H1 (cell line): Measurements from ENCODE around the gene DPM3. TPM values are rescaled to one million over a fixed set of nuclear protein-coding genes. Genes with fewer than 3 reads are reported as not detected.

Experiments
- CTCF ChIA-PET: fragments of 300-600 bp; sonication (Branson Sonifier 250); formaldehyde crosslinking; loops from one replicate; lab custom pipeline; 2021; ENCODE audit not compliant: partially characterized antibody; lab: Charles Lee
- POLR2A ChIA-PET: fragments of 300-600 bp; sonication (Branson Sonifier 250); formaldehyde crosslinking; loops from one replicate; lab custom pipeline; 2021; ENCODE audit warnings: inconsistent platforms; ENCODE audit not compliant: partially characterized antibody; lab: Charles Lee
- DNase-seq, 2 experiments: peaks; one replicate each; pipeline versions ENCODE4 v3.0.0 to v3.0.0-alpha.2; 2010 to 2022; ENCODE audit warnings: low spot score in 2 of 2, low read depth in 1 of 2, mixed read lengths in 1 of 2
- FAIRE-seq: peaks from 2 replicates; lab custom pipeline; 2011; peaks lifted over from hg19 to GRCh38; lab: Jason Lieb, UNC
- H2AFZ ChIP-seq: 2 replicates; pipeline ENCODE4 v1.8.1; 2012; ENCODE audit warnings: low read length, inconsistent platforms
- H2AK5ac ChIP-seq: 2 replicates; pipeline ENCODE4 v1.6.1; 2013; ENCODE audit warnings: low read depth, low read length
- H2BK120ac ChIP-seq: replicated peaks from 2 replicates; pipeline ENCODE3; 2013; ENCODE audit warnings: low read depth, low read length, inconsistent platforms
- H2BK12ac ChIP-seq: 2 replicates; pipeline ENCODE4 v1.6.1; 2013; ENCODE audit warnings: low read depth, low read length
- H2BK15ac ChIP-seq: 2 replicates; pipeline ENCODE4 v1.6.1; 2013; ENCODE audit warnings: low read length
- H2BK20ac ChIP-seq: 2 replicates; pipeline ENCODE4 v1.6.1; 2013; ENCODE audit warnings: low read length
- H2BK5ac ChIP-seq: 2 replicates; pipeline ENCODE4 v1.6.1; 2013; ENCODE audit warnings: low read depth, low read length
- H3K14ac ChIP-seq: 2 replicates; pipeline ENCODE4 v1.6.1; 2013; ENCODE audit warnings: inconsistent platforms; ENCODE audit not compliant: insufficient read length
- H3K18ac ChIP-seq: 2 replicates; pipeline ENCODE4 v1.6.1; 2013; ENCODE audit warnings: low read length; ENCODE audit errors: extremely low read depth
- H3K23ac ChIP-seq: 2 replicates; pipeline ENCODE4 v1.6.1; 2013; ENCODE audit warnings: inconsistent platforms; ENCODE audit not compliant: insufficient read length
- H3K23me2 ChIP-seq: 2 replicates; pipeline ENCODE4 v1.6.1; 2013; ENCODE audit warnings: low read depth, low read length
- H3K27ac ChIP-seq: 2 replicates; pipeline ENCODE4 v1.6.1; 2011; ENCODE audit warnings: low read depth, low read length, inconsistent platforms
- H3K27me3 ChIP-seq, 4 experiments: replicated peaks in 1 of 4; 1 replicate in 1 of 4; 2 replicates in 3 of 4; pipeline versions ENCODE4 v1.6.1 to v1.8.1; 2011 to 2013; ENCODE audit warnings: low read length in 3 of 4, mild to moderate bottlenecking in 3 of 4, inconsistent platforms in 2 of 4, mixed read lengths in 2 of 4, moderate library complexity in 1 of 4; ENCODE audit not compliant: control insufficient read depth in 3 of 4, insufficient read depth in 3 of 4; ENCODE audit errors: extremely low read depth in 1 of 4
- H3K36me3 ChIP-seq, 4 experiments: 2 replicates each; pipeline versions ENCODE4 v1.6.1 to v1.8.1; 2011 to 2013; ENCODE audit warnings: mild to moderate bottlenecking in 4 of 4, low read length in 3 of 4, moderate library complexity in 2 of 4, control low read depth in 1 of 4, inconsistent platforms in 1 of 4; ENCODE audit not compliant: insufficient read depth in 4 of 4, control insufficient read depth in 2 of 4
- H3K4ac ChIP-seq: replicated peaks from 2 replicates; pipeline ENCODE3; 2013; ENCODE audit warnings: low read length, low read depth, mixed read lengths, inconsistent platforms; ENCODE audit not compliant: insufficient read length
- H3K4me1 ChIP-seq, 4 experiments: replicated peaks in 1 of 4; 1 replicate in 1 of 4; 2 replicates in 3 of 4; pipeline versions ENCODE4 v1.6.1 to v1.8.1; 2011 to 2013; ENCODE audit warnings: low read length in 3 of 4, inconsistent platforms in 2 of 4, mixed read lengths in 1 of 4; ENCODE audit not compliant: insufficient read depth in 4 of 4, control insufficient read depth in 3 of 4
- H3K4me2 ChIP-seq, 2 experiments: 2 replicates each; pipeline versions ENCODE4 v1.6.1 to v1.8.1; 2011 to 2013; ENCODE audit warnings: low read depth in 2 of 2, low read length in 2 of 2, control low read depth in 1 of 2, inconsistent platforms in 1 of 2, mild to moderate bottlenecking in 1 of 2; ENCODE audit not compliant: insufficient read depth in 1 of 2
- H3K4me3 ChIP-seq, 4 experiments: fragments of 200-600, 300-600 bp in 1 of 4; sonication (generic), shearing (Covaris generic), sonication (Bioruptor Twin) in 1 of 4; 2 replicates each; pipeline versions ENCODE4 v1.5.1 to v1.8.1; 2011 to 2016; ENCODE audit warnings: low read length in 4 of 4, low read depth in 3 of 4, control low read depth in 2 of 4, inconsistent platforms in 2 of 4, mild to moderate bottlenecking in 2 of 4, mixed read lengths in 1 of 4, moderate library complexity in 1 of 4; ENCODE audit not compliant: insufficient read depth in 2 of 4; ENCODE audit errors: extremely low read depth in 1 of 4
- H3K56ac ChIP-seq: replicated peaks from 2 replicates; pipeline ENCODE3; 2013; ENCODE audit warnings: low read depth, mild to moderate bottlenecking, mixed read lengths, low read length, inconsistent platforms; ENCODE audit not compliant: insufficient read length
- H3K79me1 ChIP-seq: 2 replicates; pipeline ENCODE4 v1.6.1; 2013; ENCODE audit warnings: low read depth, low read length, control low read depth
- H3K79me2 ChIP-seq, 2 experiments: 2 replicates each; pipeline versions ENCODE4 v1.6.1 to v1.8.1; 2012 to 2013; ENCODE audit warnings: low read length in 2 of 2, mild to moderate bottlenecking in 2 of 2, inconsistent platforms in 1 of 2; ENCODE audit not compliant: insufficient read depth in 2 of 2, control insufficient read depth in 1 of 2
- H3K9ac ChIP-seq, 4 experiments: replicated peaks in 1 of 4; 1 replicate in 1 of 4; 2 replicates in 3 of 4; pipeline versions ENCODE4 v1.6.1 to v1.8.1; 2011 to 2013; ENCODE audit warnings: low read depth in 3 of 4, low read length in 3 of 4, control low read depth in 2 of 4, mild to moderate bottlenecking in 2 of 4, moderate library complexity in 2 of 4, inconsistent platforms in 1 of 4; ENCODE audit errors: extremely low read depth in 1 of 4
- H3K9me3 ChIP-seq, 2 experiments: 2 replicates each; pipeline versions ENCODE4 v1.6.1 to v1.8.1; 2012 to 2013; ENCODE audit warnings: mild to moderate bottlenecking in 2 of 2, moderate library complexity in 2 of 2, control low read depth in 1 of 2, inconsistent platforms in 1 of 2, low read depth in 1 of 2, low read length in 1 of 2, mixed read lengths in 1 of 2; ENCODE audit not compliant: insufficient read depth in 2 of 2
- H4K20me1 ChIP-seq, 2 experiments: replicated peaks in 1 of 2; 2 replicates each; pipeline versions ENCODE3 to v1.8.1; 2011 to 2013; ENCODE audit warnings: inconsistent platforms in 2 of 2, low read length in 2 of 2, mild to moderate bottlenecking in 1 of 2; ENCODE audit not compliant: insufficient read depth in 2 of 2, control insufficient read depth in 1 of 2
- H4K5ac ChIP-seq: 2 replicates; pipeline ENCODE4 v1.6.1; 2013; ENCODE audit warnings: low read length, low read depth, mixed read lengths, inconsistent platforms; ENCODE audit not compliant: insufficient read length
- H4K8ac ChIP-seq: 2 replicates; pipeline ENCODE4 v1.8.0; 2013; ENCODE audit warnings: mild to moderate bottlenecking, moderate library complexity, low read length, inconsistent platforms; ENCODE audit not compliant: insufficient read depth; ENCODE audit errors: extremely low read depth
- H4K91ac ChIP-seq: replicated peaks from 2 replicates; pipeline ENCODE3; 2013; ENCODE audit warnings: low read length, mixed read lengths, inconsistent platforms; ENCODE audit not compliant: insufficient read length
- CTBP2 ChIP-seq: IDR thresholded peaks from 2 replicates; pipeline ENCODE4 v1.7.0; 2011; ENCODE audit warnings: borderline replicate concordance, mild to moderate bottlenecking, moderate library complexity, mixed read lengths, low read length; ENCODE audit not compliant: insufficient read depth, insufficient read length
- POU5F1 ChIP-seq: IDR thresholded peaks from 2 replicates; pipeline ENCODE4 v1.6.1; 2011; ENCODE audit warnings: low read depth, mild to moderate bottlenecking, low read length, moderate library complexity
- SAP30 ChIP-seq: fragments of 300-600 bp; sonication (generic); IDR thresholded peaks from 2 replicates; pipeline ENCODE4 v1.7.1; 2012; ENCODE audit warnings: low read length, moderate library complexity, mild to moderate bottlenecking, inconsistent platforms; ENCODE audit not compliant: insufficient read depth, insufficient replicate concordance
- ZNF274 ChIP-seq: IDR thresholded peaks from 2 replicates; pipeline ENCODE4 v1.7.0; 2012; ENCODE audit warnings: low read length, borderline replicate concordance; ENCODE audit errors: extremely low read depth
- WGBS, 2 experiments: shearing (Covaris generic) in 1 of 2; methylation state at CpG; one replicate each; pipeline versions ENCODE4 v1.1.6 to v1.1.7; 2013 to 2015; ENCODE audit warnings: low lambda C conversion rate in 2 of 2, mixed read lengths in 2 of 2, inconsistent platforms in 1 of 2, low coverage in 1 of 2, missing lambda C conversion rate in 1 of 2; ENCODE audit not compliant: insufficient replicate concordance in 2 of 2, insufficient coverage in 1 of 2, insufficient read length in 1 of 2; ENCODE audit errors: extremely low coverage in 1 of 2, missing lambda C conversion rate in 1 of 2; 5-methylcytosine and 5-hydroxymethylcytosine counted together
- polyA plus RNA-seq, 7 experiments: library from polyadenylated mRNA; depleted of rRNA in 3 of 7; stranded (reverse) in 5 of 7; unstranded in 2 of 7; fragments of >200 nt in 5 of 7; fragments of 200-250 nt in 2 of 7; gene quantifications; 1 replicate in 5 of 7; 2 replicates in 1 of 7; 4 replicates in 1 of 7; pipeline versions ENCODE4 v1.2.1 to v1.2.3, GENCODE V29; 2011 to 2013; ENCODE audit warnings: missing spikeins in 2 of 7, mixed read lengths in 2 of 7
- total RNA-seq: library from RNA; stranded (reverse); fragmentation: NEBNext Ultra II Directional; extraction: Animal tissue kit (Norgen Biotek cat#: 25700); gene quantifications from 2 replicates; pipeline ENCODE4 v1.2.1, GENCODE V29; 2021

DPM3 gene
- total and polyA plus RNA-seq, 2 of the 8 experiments (the other 6 are each of a cell fraction or from before 2014, with no cell fraction given): 44.8 to 227 TPM

- H4K8ac ChIP-seq: no peak overlapping the region; the same call in 1 of the 2 replicates
- H3K27ac ChIP-seq: no peak overlapping the region
- no peak overlapping the region for H3K14ac ChIP-seq
- peak overlapping the region; percentile 94 to 97 for H3K4me2 ChIP-seq
- no peak overlapping the region for H4K91ac ChIP-seq
- H2BK12ac ChIP-seq: no peak overlapping the region
- ChIA-PET CTCF (interaction anchor here (0.6 to 14.2 kb wide), 10 partner anchors 24 to 278 kb away, joined by 3 to 187 read pairs (median 4); partner anchors contain the start of genes KRTCAP2 and TRIM46), POLR2A (interaction anchor here (0.7 to 3.1 kb wide), 13 partner anchors 9 to 155 kb away, joined by 3 to 24 read pairs (median 6); partner anchors contain the start of gene EFNA3)
- peaks cover 28% of the 10 kb centered on the region for H3K23me2 ChIP-seq
- H3K4me1 ChIP-seq: peaks cover 16 to 58% (median 40%) of the 10 kb centered on the region in 4 experiments
- no peak overlapping the region for H2AFZ ChIP-seq
- H3K4me3 ChIP-seq: peak overlapping the region; percentile 45 to 62 (median 52)
- H3K79me1 ChIP-seq: no peaks in the 10 kb centered on the region
- 7% methylated on average over 17 of the region's 17 CpGs; no CpG with 5 or more reads in 1 of the 2 experiments for WGBS, 2 experiments
- peak in 1 of 2 experiments; percentile 69 for DNase-seq
- peaks cover 0 to 4% (median under 1%) of the 10 kb centered on the region in 4 experiments; a peak in 1 of 8 replicates for H3K36me3 ChIP-seq
- H2BK20ac ChIP-seq: no peak overlapping the region
- no peak overlapping the region for H3K4ac ChIP-seq
- no peak overlapping the region for H4K5ac ChIP-seq
- no peak overlapping the region for H3K23ac ChIP-seq
- no peak overlapping the region for H2BK15ac ChIP-seq
- no peak overlapping the region for H2BK5ac ChIP-seq
- H2AK5ac ChIP-seq: peak overlapping the region; percentile 56; the same call in 1 of the 2 replicates
- no peaks in the 10 kb centered on the region for H3K79me2 ChIP-seq
- no peak overlapping the region for H3K56ac ChIP-seq
- no peak for FAIRE-seq
- no peak overlapping the region for H3K9ac ChIP-seq
- peaks cover 33 to 50% (median 45%) of the 10 kb centered on the region in 4 experiments for H3K27me3 ChIP-seq
- no peaks in the 10 kb centered on the region for H3K9me3 ChIP-seq
- no peak overlapping the region; the same call in 1 of the 2 replicates for H3K18ac ChIP-seq
- no peaks in the 10 kb centered on the region for H4K20me1 ChIP-seq
- no peak overlapping the region for H2BK120ac ChIP-seq
- TF ChIP-seq SAP30 (no peak), POU5F1 (no peak), CTBP2 (no peak), ZNF274 (no peak)
These were observed 12.2 kb downstream of the DPM3 start for GRCh38 chr1:155127967-155128754.
